ENCODE results near the gene LELP1. TPM values are rescaled to one million over a fixed set of nuclear protein-coding genes. Genes with fewer than 3 reads are reported as not detected.

Gene LELP1
- total and polyA plus RNA-seq, 2 of the 13 experiments (the other 11 are each of a cell fraction or from before 2014, with no cell fraction given), result not detected

DNA sequence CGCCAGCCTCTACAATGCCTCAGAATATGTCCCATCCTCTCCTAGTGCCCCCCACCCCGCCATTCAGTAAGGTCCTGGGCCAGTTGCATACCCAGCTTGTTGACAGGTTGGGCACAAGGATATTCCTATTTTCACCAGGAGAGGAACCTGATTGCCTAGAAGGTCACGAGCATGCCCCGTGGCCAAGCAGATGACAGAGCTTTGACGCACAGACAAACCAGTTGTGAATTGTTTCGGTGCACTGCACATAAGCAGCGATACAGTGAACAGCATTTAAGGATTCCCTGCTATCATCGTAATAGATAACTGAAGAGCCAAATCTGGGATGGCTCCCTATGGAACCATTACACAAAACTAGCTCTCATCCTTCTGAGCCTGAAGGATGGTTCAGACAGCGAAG, 3.4 kb downstream of the LELP1 start (continued):
- TF ChIP-seq, protein P1, sequence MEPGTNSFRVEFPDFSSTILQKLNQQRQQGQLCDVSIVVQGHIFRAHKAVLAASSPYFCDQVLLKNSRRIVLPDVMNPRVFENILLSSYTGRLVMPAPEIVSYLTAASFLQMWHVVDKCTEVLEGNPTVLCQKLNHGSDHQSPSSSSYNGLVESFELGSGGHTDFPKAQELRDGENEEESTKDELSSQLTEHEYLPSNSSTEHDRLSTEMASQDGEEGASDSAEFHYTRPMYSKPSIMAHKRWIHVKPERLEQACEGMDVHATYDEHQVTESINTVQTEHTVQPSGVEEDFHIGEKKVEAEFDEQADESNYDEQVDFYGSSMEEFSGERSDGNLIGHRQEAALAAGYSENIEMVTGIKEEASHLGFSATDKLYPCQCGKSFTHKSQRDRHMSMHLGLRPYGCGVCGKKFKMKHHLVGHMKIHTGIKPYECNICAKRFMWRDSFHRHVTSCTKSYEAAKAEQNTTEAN (CRISPR knock-in tag; conservative IDR thresholded peaks at IDR 0.05), result no peak

DNA sequence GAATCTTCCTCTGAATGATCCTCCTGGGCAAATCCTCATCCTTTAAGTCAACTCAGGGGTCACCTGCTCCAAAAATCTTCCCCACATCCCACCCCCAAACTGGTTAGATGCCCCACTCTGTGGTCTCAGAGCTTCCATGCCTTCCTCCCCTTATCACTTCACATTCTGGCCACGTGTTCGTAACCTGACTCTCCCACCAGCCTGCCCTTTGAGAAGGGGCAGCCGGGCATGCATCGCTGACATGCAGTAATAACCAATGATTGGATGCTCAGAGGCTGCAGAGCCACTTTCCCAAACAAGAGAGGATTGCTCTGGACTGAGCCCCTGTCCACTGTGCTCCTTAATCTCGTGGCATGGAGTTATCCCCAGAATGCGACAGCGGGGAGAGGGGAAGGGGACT, 7.0 kb downstream of the LELP1 start:
- no peak for FAIRE-seq
- ChIA-PET POLR2A (no interaction called here), CTCF (ENCODE audit: low intra/inter-chr PET ratio, low total read pairs) (no interaction called here)
- Histone ChIP-seq H3K9me3 (ENCODE audit: low read length) (no peaks in the 10 kb centered on the region), H3K36me3 (replicated peaks in 1 of 2; ENCODE audit: control insufficient read depth in 1 of 2, insufficient read depth in 2 of 2, low read length in 2 of 2) (no peaks in the 10 kb centered on the region), H3K79me2 (ENCODE audit: insufficient read depth, low read length) (no peaks in the 10 kb centered on the region), H3K4me2 (ENCODE audit: low read depth, low read length) (no peak overlapping the region), H3K4me3 (replicated peaks in 1 of 3; ENCODE audit: insufficient read depth in 1 of 3, low read depth in 2 of 3, low read length in 3 of 3) (no peak overlapping the region), H3K9ac (ENCODE audit: insufficient read depth, low read depth, low read length) (no peak overlapping the region), H3K27me3 (ENCODE audit: control insufficient read depth in 1 of 2, insufficient read depth in 2 of 2, low read length in 2 of 2) (peaks cover 3 to 4% of the 10 kb centered on the region in 2 experiments; a peak in 2 of 5 replicates), H3K4me1 (ENCODE audit: insufficient read depth, low read length) (no peaks in the 10 kb centered on the region), H4K20me1 (ENCODE audit: insufficient read depth, low read length) (no peaks in the 10 kb centered on the region), H3K27ac (ENCODE audit: extremely low read length, insufficient read depth, low read length) (no peak overlapping the region), H2AFZ (ENCODE audit: low read length) (no peak overlapping the region)
- TF ChIP-seq NFE2L1 (CRISPR knock-in tag; IDR thresholded peaks at IDR 0.05; ENCODE audit: borderline replicate concordance) (no peak), CBX1 (IDR thresholded peaks at IDR 0.05; ENCODE audit: low read depth) (no peak), ZNF589 (CRISPR knock-in tag; conservative IDR thresholded peaks at IDR 0.05) (no peak), RORA (CRISPR knock-in tag; IDR thresholded peaks at IDR 0.05) (no peak), TFDP2 (CRISPR knock-in tag; IDR thresholded peaks at IDR 0.05) (no peak), ZNF3 (CRISPR knock-in tag; IDR thresholded peaks at IDR 0.05) (no peak), GLI4 (CRISPR knock-in tag; IDR thresholded peaks at IDR 0.05; ENCODE audit: borderline replicate concordance) (no peak), ZSCAN30 (CRISPR knock-in tag; IDR thresholded peaks at IDR 0.05) (no peak), MAF1 (CRISPR knock-in tag; IDR thresholded peaks at IDR 0.05; ENCODE audit: borderline replicate concordance) (no peak), KDM6A (CRISPR knock-in tag; IDR thresholded peaks at IDR 0.05; ENCODE audit: low read depth) (no peak)
- TF ChIP-seq, protein P2, sequence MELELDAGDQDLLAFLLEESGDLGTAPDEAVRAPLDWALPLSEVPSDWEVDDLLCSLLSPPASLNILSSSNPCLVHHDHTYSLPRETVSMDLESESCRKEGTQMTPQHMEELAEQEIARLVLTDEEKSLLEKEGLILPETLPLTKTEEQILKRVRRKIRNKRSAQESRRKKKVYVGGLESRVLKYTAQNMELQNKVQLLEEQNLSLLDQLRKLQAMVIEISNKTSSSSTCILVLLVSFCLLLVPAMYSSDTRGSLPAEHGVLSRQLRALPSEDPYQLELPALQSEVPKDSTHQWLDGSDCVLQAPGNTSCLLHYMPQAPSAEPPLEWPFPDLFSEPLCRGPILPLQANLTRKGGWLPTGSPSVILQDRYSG (CRISPR knock-in tag; IDR thresholded peaks at IDR 0.05), result no peak
- in situ Hi-C loops (cut with HindIII; ENCODE audit: extremely low pct_ligation_motif_present, low pct_unique_long_range_greater_than_20kb) (no loop called here), intact Hi-C loops (cut with micrococcal nuclease; ENCODE audit: unreplicated experiment) (no loop called here)
- no peak for DNase-seq (ENCODE audit: low spot score)
- ATAC-seq, result no peak
- no TSS peak for BruUV-seq (replicated peaks)
- WGBS (ENCODE audit: low lambda C conversion rate), result 2% methylated on average over 7 of the region's 7 CpGs

All from HepG2 (cell line).